LNCaP clone FGC (cell line): Measurements from ENCODE around the gene F9.

ENCODE experiments used
- DNase-seq: peaks from one replicate; pipeline ENCODE4 v3.0.0-alpha.2; 2011; ENCODE audit warnings: low read depth
- H3K4me3 ChIP-seq: 2 replicates; pipeline ENCODE4 v1.5.1; 2011; ENCODE audit warnings: mild to moderate bottlenecking, low read depth, low read length, control low read depth
- TF ChIP-seq, protein P1 (sequence below): IDR thresholded peaks from 2 replicates; pipeline ENCODE4 v1.5.1; 2012; ENCODE audit warnings: mild to moderate bottlenecking; ENCODE audit not compliant: control insufficient read depth, insufficient read depth; ENCODE audit errors: extremely low read depth

F9 gene

DNA sequence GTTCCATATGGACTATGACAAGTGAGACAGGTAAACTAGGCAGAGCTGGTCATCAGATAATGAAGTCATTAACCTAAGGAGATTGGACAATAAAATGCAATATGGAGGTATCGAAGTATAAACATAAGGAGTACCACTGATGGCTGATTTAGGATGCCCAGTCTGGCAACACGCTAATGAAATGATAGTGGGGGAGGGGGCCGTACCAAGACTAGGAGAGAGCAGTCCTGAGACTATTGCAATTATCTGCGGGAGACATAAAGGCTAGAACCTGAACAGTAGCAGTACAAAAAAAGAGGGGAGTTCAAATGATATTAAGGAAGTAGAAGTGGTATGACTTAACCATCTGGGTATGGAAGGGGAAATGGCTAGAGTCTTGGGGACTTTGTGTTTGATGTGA is 2.3 kb downstream of the F9 start:
- H3K4me3 ChIP-seq, result no peak overlapping the region
- TF ChIP-seq, protein P1, sequence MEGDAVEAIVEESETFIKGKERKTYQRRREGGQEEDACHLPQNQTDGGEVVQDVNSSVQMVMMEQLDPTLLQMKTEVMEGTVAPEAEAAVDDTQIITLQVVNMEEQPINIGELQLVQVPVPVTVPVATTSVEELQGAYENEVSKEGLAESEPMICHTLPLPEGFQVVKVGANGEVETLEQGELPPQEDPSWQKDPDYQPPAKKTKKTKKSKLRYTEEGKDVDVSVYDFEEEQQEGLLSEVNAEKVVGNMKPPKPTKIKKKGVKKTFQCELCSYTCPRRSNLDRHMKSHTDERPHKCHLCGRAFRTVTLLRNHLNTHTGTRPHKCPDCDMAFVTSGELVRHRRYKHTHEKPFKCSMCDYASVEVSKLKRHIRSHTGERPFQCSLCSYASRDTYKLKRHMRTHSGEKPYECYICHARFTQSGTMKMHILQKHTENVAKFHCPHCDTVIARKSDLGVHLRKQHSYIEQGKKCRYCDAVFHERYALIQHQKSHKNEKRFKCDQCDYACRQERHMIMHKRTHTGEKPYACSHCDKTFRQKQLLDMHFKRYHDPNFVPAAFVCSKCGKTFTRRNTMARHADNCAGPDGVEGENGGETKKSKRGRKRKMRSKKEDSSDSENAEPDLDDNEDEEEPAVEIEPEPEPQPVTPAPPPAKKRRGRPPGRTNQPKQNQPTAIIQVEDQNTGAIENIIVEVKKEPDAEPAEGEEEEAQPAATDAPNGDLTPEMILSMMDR, result no peak
- no peak for DNase-seq

DNA sequence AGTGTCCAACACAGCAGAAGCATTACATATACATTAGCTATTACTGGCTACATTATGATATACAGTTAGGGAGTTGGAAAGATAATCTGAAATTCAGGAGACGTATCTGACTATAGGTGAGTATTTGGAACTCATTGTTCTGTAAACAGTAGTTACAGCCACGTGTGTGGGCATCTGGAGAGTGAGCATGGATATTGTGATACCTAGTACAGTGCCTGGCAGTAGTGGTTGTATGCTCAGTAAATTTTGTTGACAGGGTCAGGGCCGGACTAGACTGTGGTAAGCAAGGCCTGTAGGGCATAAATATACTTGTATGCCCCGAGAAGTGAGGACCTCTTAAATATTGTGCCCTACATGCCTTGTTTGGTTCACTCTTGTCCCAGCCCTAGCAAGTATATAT is 2.9 kb downstream of the F9 start:
- TF ChIP-seq, protein P1, result no peak

DNA sequence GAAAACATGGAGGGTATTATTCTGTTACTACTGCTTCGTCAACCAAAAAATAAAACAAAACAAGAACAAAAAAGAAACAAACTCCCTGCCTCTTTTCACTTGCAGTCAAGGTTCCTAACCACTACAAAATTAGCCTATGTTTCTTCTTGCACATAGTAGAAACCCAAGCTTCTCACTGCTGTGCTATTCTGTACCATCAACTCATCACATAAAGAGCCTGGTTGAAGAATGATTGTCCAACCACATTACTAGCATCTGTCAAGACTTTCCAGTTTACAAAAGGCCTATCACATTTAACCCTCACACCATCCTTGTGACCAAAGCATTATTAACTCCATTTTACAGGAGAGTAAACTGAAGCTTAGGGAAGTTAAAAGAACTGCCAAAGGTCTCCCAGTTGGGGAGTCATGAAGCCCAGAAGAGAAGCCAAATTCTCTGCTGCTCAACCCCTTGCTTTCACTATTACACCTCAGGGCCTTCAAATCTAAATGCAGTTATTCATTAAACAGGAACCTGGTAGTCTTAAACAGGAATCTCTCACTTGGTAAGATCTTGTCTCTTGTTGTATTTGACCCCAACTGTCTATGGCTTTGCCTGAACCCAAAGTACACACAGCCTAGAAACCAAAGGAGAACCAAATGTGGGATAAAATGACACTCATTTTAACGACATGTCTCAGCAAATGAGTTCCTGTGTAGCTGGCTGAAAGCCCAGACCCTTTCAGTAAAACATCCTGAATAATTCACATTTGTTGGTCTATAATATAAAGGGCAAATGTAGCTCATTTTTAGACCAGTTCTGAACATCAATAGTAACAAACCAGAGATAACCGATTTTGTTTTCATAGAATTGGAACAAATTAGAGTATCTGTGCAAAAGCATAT is 8.6 kb downstream of the F9 start:
- no peak for DNase-seq
- no peak overlapping the region for H3K4me3 ChIP-seq
- TF ChIP-seq, protein P1, result no peak

More for the DNA sequence above, 2.9 kb downstream of the F9 start:
- no peak overlapping the region for H3K4me3 ChIP-seq
- no peak for DNase-seq

DNA sequence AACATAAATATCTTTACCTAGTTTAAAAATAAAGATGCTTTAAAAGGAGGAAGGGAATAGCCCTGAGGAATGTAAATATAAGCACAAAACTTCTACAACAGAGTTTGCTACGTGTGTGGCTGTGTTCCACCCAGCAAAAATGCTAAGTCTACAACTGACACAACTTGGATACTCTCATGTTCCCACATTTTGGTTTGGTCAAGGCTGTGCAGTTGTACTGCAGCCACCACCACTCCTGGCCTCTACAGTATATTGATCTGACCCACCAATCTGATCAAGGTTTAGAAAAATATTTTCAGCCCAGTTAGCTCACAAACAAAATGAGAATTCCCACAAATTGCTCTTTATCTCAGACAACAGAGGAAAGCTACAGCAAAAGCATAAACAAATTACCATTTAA is 12.1 kb downstream of the F9 start:
- TF ChIP-seq, protein P1, result no peak
- no peak overlapping the region for H3K4me3 ChIP-seq

DNA sequence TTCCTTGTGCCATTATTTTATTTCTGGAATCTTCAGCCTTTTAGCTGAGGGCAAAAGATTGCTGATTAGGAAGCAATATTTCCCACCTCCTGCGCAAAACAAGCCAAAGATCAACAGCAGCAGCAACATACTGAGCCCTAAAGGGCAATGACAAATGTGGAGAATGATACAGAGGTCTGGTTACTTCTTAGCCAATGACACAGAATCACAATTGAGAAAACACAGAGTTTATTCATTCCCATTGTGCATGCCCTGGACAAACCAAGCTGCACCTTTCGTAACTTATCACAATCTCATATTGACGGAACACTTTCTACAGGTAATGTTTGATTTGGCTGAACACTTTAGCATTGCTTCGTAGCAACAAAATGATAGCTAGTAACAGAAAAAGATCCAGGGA is 13.4 kb downstream of the F9 start:
- DNase-seq, result peak; percentile 78
- TF ChIP-seq, protein P1, result no peak
- no peak overlapping the region for H3K4me3 ChIP-seq

More for the DNA sequence above, 12.1 kb downstream of the F9 start:
- no peak for DNase-seq

DNA sequence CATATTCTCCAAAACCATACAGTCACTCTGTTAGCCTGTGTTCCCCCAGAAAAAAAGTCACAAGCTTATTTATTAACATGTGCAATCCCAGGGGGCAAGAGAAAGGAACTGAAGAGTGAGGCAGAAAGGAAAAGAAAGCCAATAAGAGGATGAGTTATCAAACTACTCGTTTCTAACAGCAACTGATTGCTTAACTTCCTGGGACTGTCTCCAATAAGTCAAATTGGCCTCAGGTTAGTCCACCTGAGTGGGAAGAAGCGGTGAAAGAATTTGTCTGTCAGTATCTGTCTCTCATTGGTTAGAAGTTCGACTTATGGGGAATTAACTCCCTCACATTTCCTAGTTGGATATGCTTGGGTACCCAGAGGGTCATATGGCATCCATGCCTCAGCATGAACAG is 14.1 kb downstream of the F9 start:
- no peak for DNase-seq
- H3K4me3 ChIP-seq, result no peak overlapping the region
- TF ChIP-seq, protein P1, result no peak

DNA sequence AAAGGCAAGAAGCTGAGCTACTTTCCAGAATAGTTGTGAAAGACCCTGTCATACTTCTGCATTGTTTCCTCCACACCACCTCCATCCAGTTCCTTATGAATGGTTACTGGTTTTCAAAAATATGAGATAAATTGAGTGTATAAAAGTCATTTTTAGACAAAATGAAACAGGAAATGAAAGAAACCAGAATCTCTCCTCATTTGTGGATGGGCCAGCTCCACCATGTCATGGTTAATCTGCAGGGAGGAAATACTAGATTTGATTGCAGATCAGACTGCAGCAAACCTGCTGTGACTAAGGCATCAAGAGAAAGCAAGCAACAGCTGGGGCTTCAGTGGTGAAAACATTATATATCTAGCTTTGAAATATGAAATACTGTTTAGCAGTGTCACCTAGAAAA is 23.8 kb downstream of the F9 start:
- H3K4me3 ChIP-seq, result no peak overlapping the region
- TF ChIP-seq, protein P1, result no peak
- no peak for DNase-seq
